Measurements from ENCODE around the gene MACROD1. TPM values are rescaled to one million over a fixed set of nuclear protein-coding genes. Genes with fewer than 3 reads are reported as not detected.

The MACROD1 gene
- total and polyA plus RNA-seq, 10 of the 15 experiments (the other 5 are each of a cell fraction or from before 2014, with no cell fraction given), result 1.2 to 22.7 (median 11.3) TPM; not detected in 1

DNA sequence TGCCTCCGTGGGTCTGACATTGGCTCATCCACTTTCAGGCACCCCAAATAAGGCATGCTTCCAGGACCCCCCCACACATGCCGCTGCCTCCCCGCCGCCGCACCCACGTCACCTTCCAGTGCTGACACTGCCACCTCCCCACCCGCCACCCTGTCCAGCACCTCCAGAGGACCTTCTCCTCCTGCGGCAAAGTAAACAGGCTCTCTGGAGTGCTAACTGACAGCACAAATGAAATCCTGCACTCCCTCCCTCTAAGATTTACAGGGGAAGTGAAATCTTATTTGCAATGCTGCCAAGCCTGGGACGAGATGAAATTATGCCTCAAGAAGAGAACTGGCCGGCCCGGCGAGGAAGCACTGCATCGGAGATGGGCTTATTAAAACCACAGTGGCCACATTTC lies 35.3 kb downstream of the MACROD1 start (continued):
- no peak for TF ChIP-seq EGR1 (IDR thresholded peaks at IDR 0.05; ENCODE audit: borderline replicate concordance in 1 of 2, low read depth in 2 of 2, low read length in 2 of 2)
- TF ChIP-seq ZNF24 (IDR thresholded peaks at IDR 0.05), result no peak
- no peak for TF ChIP-seq SRF (IDR thresholded peaks at IDR 0.05; ENCODE audit: low read depth in 2 of 2, low read length in 2 of 2)
- TF ChIP-seq, protein P1, sequence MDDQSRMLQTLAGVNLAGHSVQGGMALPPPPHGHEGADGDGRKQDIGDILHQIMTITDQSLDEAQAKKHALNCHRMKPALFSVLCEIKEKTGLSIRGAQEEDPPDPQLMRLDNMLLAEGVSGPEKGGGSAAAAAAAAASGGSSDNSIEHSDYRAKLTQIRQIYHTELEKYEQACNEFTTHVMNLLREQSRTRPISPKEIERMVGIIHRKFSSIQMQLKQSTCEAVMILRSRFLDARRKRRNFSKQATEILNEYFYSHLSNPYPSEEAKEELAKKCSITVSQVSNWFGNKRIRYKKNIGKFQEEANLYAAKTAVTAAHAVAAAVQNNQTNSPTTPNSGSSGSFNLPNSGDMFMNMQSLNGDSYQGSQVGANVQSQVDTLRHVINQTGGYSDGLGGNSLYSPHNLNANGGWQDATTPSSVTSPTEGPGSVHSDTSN (IDR thresholded peaks at IDR 0.05; ENCODE audit: insufficient replicate concordance, low read depth, low read length), result no peak

DNA sequence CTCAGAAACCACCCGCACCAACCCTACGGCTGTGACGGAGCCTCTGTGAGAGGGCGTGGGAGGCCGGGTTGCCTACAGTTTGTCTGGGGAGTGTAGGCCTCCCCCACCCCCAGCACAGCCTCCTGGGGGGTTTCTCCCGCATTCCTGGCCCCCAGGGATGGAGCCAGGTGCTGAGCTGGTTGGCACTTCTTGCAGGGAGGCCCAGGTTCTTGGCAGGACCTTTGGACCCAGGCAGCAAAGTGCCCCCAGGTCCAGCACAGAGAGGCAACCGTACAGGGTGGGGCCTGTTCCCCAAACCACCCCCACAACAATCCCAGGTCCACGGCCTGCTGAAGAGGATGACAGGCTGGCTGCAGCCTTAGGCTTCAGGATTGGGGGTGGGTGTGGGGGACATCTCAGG lies 36.5 kb downstream of the MACROD1 start:
- ATAC-seq (no peak), DNase-seq (ENCODE audit: low read depth, low spot score) (no peak), FAIRE-seq (no peak)
- in situ Hi-C loops (cut with MboI) (no loop called here), intact Hi-C loops (cut with micrococcal nuclease; ENCODE audit: unreplicated experiment) (no loop called here)
- ChIA-PET SMC1A (ENCODE audit: uncharacterized antibody, unreplicated experiment) (no interaction called here), RAD21 (ENCODE audit: unreplicated experiment) (no interaction called here), CTCF (no interaction called here), POLR2A (no interaction called here)
- Histone ChIP-seq H3K4me2 (ENCODE audit: control insufficient read depth, insufficient read depth) (no peak overlapping the region), H3K4me1 (ENCODE audit: control insufficient read depth, insufficient read depth, low read length) (no peaks in the 10 kb centered on the region), H3K79me2 (ENCODE audit: control insufficient read depth, insufficient read depth, low read length) (no peaks in the 10 kb centered on the region), H3K27me3 (replicated peaks in 1 of 2; ENCODE audit: control insufficient read depth in 2 of 2, insufficient read depth in 2 of 2, low read length in 1 of 2) (no peaks in the 10 kb centered on the region; a peak in 1 of 4 replicates), H3K4me3 (no peak overlapping the region), H3K27ac (ENCODE audit: control insufficient read depth, insufficient read depth) (no peak overlapping the region), H3K9me3 (replicated peaks; ENCODE audit: control insufficient read depth, insufficient read depth, low read length) (no peaks in the 10 kb centered on the region), H3K9ac (ENCODE audit: control insufficient read depth, insufficient read depth, low read length) (no peak overlapping the region), H4K20me1 (ENCODE audit: control insufficient read depth, insufficient read depth) (no peaks in the 10 kb centered on the region), H3K36me3 (ENCODE audit: control insufficient read depth in 2 of 2, insufficient read depth in 2 of 2, low read length in 1 of 2) (no peaks in the 10 kb centered on the region), H2AFZ (ENCODE audit: control insufficient read depth, low read depth, low read length) (no peak overlapping the region)
- 31% methylated on average over 8 of the region's 8 CpGs for WGBS (ENCODE audit: insufficient coverage, insufficient replicate concordance, low lambda C conversion rate, missing lambda C conversion rate)
- no TSS peak for BruUV-seq (replicated peaks)
- TF ChIP-seq CEBPB (IDR thresholded peaks at IDR 0.05; ENCODE audit: borderline replicate concordance in 1 of 2, low read depth in 2 of 2, low read length in 2 of 2), result no peak

Data from GM12878 (cell line).